NB4 (cell line): ENCODE data around the gene FZD7.

Experiments
- DNase-seq: peaks from one replicate; pipeline ENCODE4 v3.0.0; 2010; ENCODE audit warnings: low read depth
- H3K4me3 ChIP-seq: one replicate; pipeline ENCODE4 v1.5.1; 2011; ENCODE audit warnings: mild to moderate bottlenecking, low read depth, low read length, moderate library complexity
- CTCF ChIP-seq: IDR thresholded peaks from one replicate; pipeline ENCODE4 v1.5.1; 2012; ENCODE audit warnings: low read depth, low read length
- MYC ChIP-seq: IDR thresholded peaks from 2 replicates; pipeline ENCODE4 v1.6.1; 2011; ENCODE audit warnings: low read depth, low read length
- POLR2A ChIP-seq: IDR thresholded peaks from 2 replicates; pipeline ENCODE4 v1.6.1; 2011; ENCODE audit warnings: mild to moderate bottlenecking; ENCODE audit not compliant: insufficient read length; ENCODE audit errors: extremely low read depth
- TF ChIP-seq, protein P1 (sequence below): IDR thresholded peaks from 2 replicates; pipeline ENCODE4 v1.6.1; 2011; ENCODE audit warnings: low read depth, low read length

FZD7 gene

DNA sequence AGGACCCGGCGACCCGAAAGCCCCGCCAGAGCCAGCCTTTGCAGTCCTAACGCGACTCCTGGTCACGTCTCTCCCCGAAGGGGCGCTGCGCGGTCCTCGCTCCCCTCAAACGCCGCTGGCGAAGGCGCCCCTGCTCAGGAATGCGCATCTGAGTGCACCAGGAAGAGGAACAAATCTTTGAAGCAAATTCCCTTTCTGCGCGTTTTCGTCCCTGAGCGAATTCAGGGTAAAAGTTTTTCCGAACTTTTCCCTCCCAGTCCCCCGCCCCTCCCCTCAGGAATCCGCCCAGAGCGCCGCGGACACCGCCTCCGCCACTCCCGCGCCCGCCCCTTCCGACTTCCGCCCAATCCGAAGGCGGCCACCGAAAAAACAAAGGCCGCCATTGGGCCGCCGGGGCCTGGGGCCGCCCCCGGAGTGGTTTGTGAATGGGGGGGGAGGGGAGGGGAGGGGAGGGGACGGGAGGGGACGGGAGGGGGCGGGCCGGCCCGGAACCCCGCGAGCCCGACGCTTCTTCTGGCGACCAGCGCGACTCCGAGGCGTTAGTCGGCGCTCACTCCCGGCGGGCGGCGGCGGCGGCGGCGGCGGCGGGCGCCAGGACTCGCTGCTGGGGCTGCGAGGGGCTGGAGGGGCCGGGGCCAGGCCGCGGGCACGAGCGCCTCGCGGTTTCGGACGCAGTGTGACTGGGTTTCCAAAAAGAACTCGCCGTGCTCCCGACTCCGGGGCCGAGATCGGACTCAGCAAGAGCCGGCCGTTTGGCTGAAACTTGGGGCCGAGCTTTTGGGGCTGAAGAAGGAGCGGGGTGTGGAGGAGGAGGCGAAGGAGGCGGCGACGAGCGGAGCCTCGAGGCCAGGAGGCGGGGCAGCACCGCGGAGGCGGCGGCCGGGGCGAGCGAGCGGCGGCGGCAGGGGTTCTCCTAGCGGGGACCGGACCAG lies at the start of gene FZD7:
Gene FZD7, plus strand, starts transcription at position 539 of the 932 bp plus-strand sequence. CDS start 793 bp downstream, outside the sequence.
- H3K4me3 ChIP-seq, result peak within 1 kb of the TSS; percentile 79
- no peak for TF ChIP-seq MYC
- TF ChIP-seq POLR2A, result peak; percentile 37
- TF ChIP-seq CTCF, result peak; percentile 14
- TF ChIP-seq, protein P1, sequence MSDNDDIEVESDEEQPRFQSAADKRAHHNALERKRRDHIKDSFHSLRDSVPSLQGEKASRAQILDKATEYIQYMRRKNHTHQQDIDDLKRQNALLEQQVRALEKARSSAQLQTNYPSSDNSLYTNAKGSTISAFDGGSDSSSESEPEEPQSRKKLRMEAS, result 0 out of 2 replicates have a peak, but pooled peaks have one; percentile 6

DNA sequence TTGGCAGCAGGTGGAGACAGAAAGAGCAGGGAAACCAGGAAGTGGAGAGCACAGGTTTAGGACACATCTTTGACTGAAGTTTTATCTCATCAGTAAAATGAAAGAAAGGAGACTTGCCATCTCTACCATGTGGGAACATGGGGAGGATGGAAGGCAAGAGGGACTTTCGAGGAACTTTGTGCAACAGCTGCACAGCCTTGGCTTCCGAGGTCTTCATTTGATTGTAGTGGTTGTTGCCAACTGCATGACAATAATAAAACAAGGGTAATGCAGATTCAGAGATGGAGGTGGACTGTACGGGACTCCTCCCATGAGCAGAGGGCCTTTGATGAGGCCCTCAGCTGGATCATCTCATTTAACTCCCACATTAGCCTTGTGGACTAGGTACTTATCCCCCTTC lies 49.3 kb upstream of the FZD7 start:
- DNase-seq, result no peak
- TF ChIP-seq MYC (no peak), CTCF (no peak), POLR2A (no peak)
- TF ChIP-seq, protein P1, result no peak
- no peak overlapping the region for H3K4me3 ChIP-seq

More for the DNA sequence above, at the start of gene FZD7:
- DNase-seq, result peak; percentile 96

DNA sequence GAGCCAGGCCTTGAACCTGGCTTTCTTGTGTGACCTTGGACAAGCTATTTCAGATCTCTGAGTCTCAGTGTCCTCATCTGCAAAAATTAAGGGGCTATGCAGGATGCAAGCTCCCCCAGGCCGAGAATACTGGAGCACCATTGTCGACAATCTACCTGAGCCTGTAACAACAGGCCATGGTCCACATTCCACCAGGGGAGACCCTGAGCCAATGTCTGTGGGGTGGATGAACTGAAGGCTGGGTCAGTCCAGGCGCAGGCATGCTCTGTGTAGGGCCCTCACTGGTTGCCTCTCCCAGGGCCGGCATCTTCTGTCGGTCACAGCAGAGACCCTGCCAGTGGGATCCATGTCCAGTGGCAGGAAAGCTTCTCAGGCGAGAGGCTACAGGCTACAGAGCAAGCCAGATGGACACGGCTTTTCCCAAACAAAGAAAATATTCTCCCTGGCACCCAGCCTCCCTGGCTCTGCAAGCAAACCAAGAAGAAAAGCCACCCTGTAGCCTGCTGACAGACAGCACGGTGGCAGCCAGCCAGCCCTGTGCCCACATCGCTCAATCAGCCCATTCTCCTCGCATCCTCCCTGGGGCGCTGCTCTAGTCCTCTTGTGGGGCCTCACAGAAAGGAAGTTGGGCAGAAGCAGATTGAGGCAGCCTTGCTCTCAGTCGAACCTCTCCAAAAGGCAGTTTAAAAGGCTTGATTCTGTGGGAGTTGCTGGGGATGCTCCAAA lies 48.7 kb upstream of the FZD7 start:
- no peak overlapping the region for H3K4me3 ChIP-seq
- TF ChIP-seq CTCF, result no peak
- TF ChIP-seq, protein P1, result no peak
- no peak for TF ChIP-seq MYC
- TF ChIP-seq POLR2A, result no peak
- DNase-seq, result peak; percentile 40

GRCh38 chr2:201985728-201986462 lies 47.8 kb upstream of the FZD7 start:
- H3K4me3 ChIP-seq, result no peak overlapping the region
- TF ChIP-seq, protein P1, result no peak
- DNase-seq, result no peak

DNA sequence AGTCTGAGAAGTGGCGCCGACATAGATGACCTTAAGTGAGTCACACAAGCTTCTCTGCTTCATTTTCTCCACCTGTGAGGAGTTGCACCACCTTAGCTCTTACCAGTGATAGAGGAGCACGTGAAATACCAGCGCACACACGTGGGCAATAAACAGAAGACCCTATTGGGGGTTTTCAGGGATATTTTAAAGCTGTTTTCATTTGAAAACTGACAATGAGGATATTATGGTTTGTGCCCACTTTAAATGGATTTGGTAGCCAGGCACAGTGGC lies 47.3 kb upstream of the FZD7 start:
- no peak for TF ChIP-seq MYC
- TF ChIP-seq CTCF, result no peak
- TF ChIP-seq POLR2A, result no peak
- TF ChIP-seq, protein P1, result no peak
- no peak overlapping the region for H3K4me3 ChIP-seq
- DNase-seq, result no peak
